GM19452 (cell line): ENCODE measurements around the gene OR10AD1.
"Not testable (repeated sequence)": the region's sequence is repeated elsewhere in the genome, so short reads cannot be mapped to it uniquely, and the experiment has no call there.

ENCODE experiments used
- ATAC-seq: cut with Tn5 transposase; IDR thresholded peaks from one replicate; pipeline ENCODE4 v1.9.1; 2021; ENCODE audit not compliant: unreplicated experiment

OR10AD1 gene, protein sequence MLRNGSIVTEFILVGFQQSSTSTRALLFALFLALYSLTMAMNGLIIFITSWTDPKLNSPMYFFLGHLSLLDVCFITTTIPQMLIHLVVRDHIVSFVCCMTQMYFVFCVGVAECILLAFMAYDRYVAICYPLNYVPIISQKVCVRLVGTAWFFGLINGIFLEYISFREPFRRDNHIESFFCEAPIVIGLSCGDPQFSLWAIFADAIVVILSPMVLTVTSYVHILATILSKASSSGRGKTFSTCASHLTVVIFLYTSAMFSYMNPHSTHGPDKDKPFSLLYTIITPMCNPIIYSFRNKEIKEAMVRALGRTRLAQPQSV

DNA sequence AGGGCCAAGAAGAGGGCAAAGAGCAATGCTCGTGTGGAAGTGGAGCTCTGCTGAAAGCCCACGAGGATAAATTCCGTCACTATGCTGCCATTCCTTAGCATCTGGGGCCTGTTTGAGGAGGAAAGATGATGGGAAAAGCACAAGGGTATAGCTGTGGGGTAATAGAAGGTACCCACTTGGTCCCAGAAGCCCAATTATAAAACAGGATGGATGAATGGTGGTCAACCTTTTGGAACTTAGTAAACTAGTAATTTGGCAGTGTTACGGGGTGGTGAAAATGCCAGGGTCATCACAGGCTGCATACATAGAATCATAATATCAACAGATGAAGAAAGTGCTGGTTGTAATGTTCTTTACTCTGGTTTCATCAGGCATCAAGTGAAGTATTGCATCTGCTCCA is at the start of gene OR10AD1:
Gene OR10AD1, minus strand, starts transcription at position 101 of the 400 bp plus-strand sequence. Its CDS starts 0 bp downstream, at position 101.
- no peak for ATAC-seq

DNA sequence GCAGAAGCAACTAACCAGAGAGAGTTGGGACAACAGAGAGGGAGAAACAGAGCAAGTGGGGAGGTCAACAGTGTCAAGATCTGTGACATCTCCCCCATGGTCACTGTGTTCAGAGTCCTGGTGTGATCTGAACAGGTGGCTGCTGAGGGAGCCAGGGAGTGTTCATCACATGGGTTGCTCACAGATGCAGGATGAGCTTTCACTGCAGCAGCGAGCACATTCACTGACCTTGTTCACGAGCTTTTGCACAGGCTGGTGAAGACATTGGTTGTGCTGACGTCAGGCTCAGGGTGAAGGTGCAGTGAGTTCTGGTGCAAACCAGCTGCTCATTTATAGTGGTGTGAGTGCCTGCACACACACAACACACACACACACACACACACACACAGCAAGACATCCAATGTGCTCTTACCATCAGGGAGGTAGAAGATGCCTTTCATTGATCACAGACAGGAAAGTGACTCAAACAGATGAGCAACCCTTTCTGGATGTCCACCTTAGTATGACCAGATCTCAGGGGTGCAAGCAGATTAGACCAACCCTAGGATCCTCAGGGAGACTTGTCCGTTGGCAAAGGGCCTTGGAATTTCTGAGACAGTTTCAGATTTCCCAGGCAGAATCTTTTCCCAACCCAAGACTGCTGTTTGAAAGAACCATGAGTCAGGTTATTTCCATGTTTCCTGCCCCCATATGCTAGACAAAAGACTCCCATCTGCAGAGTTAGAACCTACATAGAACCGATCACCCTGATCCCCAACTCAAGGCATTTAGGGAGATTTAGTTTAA is 44.3 kb upstream of the OR10AD1 start:
- ATAC-seq = no peak

DNA sequence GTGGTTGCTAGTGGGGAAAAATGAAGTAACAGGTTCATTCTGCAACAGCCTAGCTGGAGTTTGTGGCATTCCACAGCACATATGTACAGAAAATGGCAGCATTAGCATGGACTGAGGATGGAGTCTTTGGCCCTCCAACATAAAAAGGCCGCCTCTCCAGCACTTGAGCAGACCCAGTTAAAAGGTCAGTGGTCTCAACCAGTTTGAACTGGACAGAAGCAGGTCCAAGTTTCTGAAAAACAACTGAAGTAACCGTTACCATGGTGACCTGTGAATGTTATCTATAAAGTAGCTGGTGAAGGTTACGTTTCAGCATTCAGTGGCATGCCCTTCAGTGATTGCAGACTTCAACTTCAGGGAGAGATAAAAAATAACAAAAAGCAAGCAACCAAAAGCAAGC is 34.1 kb upstream of the OR10AD1 start:
- no peak for ATAC-seq

DNA sequence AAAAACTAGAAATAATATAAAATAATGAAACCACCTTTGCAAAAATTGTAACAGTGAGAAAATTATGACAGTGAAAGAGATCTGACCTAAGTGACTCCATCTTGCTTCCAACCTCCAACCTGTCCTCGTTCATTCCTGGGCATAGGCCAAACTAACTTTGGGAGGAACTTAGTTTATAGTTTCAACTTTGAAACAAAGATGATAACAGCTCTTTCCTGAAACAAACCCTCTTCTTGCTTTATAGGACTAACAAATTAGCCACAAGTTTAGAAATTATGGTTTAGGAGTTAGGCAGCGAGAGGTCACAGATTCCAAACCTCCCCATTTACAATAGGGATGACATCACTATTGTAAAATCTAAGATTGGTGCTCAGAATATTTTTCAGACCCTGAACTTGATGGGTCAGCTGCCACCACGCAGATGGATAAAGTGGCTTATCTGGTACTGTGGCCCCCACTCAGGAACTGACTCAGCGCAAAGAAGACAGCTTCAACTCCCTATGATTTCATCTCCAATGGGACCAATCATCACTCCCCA is 32.8 kb upstream of the OR10AD1 start:
- no peak for ATAC-seq

DNA sequence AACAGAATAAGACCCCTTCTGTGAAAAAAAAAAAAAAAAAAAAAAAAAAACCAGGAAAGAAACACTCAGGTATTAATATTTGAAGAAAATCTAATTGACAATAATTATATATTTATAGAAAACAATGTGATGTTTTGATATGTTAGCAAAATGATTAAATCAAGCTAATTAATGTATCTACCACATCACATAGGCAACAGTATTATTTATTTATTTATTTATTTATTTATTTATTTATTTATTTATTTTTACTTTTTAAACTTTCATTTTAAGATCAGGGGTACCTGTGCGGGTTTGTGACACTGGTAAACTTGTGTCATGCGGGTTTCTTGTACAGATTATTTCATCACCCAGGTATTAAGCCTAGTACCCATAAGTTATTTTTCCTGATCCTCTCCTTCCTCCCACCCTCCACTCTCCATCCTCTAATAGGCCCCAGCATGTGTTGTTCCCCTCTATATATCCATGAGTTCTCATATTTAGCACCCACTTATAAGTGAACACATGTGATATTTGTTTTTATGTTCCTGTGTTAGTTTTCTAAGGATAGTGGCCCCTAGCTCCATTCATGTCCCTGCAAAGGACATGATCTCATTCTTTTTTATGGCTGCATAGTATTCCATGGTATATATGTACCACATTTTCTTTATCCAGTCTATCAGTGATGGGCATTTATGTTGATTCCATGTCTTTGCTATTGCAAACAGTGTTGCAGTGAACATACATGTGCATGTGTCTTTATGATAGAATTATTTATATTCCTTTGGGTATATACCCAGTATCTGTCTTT is 28.3 kb upstream of the OR10AD1 start:
- ATAC-seq = not testable (repeated sequence)

DNA sequence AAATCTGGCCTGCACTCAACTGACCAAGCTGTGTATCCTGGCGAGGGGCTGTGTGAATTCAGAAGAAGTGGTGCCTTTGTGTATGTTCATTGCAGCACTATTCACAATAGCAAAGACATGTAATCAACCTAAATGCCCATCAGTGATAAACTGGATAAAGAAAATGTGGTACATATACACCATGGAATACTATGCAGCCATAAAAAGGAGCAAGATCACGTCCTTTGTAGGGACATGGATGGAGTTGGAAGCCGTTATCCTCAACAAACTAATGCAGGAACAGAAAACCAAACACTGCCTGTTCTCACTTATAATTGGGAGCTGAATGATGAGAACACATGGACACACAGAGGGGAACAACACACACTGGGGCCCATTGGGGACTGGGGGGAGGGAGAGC is 21.4 kb upstream of the OR10AD1 start:
- not testable (repeated sequence) for ATAC-seq

DNA sequence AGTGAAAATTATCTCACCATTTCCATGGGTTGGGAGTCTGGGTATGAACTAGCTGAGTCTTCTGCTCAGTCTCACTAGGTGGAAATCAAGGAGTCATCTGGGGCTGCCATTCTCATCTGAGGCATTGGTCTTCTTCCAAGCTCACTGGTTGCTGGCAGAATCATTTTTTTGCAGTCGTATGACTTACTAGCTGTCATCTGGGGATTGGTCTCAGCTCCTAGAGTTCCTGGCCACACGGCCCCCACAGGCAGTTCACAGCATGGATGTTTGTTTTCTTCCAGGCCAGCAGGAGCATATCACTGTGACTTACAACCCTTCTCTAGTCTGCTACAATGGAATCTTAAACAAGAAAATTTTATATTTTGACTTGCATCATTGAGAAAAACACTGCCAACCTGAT is 18.6 kb upstream of the OR10AD1 start:
- ATAC-seq = no peak

DNA sequence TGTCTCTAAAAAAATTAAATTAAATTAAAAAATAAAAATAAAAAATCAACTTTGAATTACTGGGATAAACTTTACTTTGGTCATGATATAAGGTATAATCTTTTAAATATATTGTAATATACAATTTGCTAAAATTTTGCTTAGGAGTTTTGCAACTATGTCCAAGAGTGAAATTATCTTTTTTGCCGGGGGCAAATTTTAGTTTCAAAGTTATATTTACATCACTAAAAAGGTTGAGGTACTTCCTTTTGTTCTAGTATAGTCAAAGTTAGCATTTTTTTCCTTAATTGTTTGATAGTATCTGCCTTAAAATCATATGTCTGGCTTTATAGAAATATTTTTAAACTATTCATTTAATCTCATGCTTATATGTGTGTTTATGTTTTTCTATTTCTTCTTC is 17.6 kb upstream of the OR10AD1 start:
- ATAC-seq = no peak

DNA sequence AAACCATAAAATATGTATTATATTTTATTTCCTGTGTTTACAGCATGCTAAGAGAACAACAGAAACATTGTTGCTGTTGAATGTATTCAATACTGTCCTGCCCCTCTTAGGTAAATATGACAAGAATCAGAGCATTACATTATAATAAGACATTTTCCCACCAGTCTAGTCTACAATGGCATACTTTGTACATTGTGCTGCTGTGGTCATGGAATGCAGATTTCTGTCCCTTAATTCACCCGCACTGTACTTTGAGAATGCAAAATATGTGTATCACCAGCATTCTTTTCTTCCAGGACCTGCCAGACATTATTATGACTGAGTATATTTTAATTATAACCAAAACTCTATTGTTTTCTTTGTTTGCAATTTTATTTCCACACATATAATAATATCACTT is 16.5 kb upstream of the OR10AD1 start:
- no peak for ATAC-seq

DNA sequence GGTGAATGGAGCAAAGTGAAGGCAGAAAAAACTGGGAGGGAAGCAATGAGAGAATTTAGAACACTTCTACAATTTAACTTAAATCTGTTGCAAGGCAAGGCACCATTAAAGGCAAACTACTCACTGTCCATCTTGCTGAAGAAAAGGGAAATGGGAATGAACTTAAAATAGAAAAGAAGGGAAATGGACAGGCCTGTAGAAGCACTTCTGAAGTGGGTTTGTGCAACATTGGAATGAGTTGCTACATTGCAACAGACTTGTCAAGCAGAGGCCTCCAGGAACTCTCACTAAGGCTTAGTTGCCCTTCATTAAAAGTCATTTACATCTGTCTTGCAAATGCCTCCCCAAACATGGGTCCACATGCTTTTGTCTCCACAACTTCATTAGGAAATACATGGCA is 13.7 kb upstream of the OR10AD1 start:
- ATAC-seq = no peak

DNA sequence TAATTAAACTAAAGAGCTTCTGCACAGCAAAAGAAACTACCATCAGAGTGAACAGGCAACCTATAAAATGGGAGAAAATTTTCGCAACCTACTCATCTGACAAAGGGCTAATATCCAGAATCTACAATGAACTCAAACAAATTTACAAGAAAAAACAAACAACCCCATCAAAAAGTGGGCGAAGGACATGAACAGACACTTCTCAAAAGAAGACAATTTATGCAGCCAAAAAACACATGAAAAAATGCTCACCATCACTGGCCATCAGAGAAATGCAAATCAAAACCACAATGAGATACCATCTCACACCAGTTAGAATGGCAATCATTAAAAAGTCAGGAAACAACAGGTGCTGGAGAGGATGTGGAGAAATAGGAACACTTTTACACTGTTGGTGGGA is 6.4 kb upstream of the OR10AD1 start:
- not testable (repeated sequence) for ATAC-seq

DNA sequence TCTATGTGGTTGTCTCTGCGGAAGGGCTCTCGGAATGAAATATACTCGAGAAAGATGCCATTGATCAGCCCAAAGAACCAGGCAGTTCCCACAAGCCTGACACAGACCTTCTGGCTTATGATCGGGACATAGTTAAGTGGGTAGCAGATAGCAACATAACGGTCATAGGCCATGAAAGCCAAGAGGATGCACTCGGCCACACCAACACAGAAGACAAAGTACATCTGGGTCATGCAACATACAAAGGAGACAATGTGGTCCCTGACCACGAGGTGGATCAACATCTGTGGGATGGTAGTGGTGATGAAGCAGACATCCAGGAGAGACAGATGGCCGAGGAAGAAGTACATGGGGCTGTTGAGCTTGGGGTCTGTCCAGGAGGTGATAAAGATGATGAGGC is 326 bp downstream of the OR10AD1 start:
- no peak for ATAC-seq

DNA sequence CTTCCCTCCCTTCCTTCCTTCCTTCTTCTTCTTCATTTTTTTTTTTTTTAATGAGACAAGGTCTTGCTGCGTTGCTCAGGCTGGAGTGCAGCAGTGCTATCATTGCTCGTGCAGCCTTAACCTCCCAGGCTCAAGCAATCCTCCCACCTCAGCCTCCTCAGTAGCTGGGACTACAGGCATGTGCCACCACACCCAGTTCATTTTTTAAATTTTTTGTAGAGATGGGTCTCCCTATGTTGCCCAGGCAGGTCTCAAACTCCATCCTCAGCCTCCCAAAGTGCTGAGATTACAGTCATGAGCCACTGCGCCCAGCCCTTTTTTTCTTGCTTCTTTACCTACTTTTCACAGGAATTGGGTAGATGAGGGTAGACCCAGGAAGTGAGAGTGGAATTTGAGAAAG is 1.6 kb downstream of the OR10AD1 start:
- no peak for ATAC-seq

DNA sequence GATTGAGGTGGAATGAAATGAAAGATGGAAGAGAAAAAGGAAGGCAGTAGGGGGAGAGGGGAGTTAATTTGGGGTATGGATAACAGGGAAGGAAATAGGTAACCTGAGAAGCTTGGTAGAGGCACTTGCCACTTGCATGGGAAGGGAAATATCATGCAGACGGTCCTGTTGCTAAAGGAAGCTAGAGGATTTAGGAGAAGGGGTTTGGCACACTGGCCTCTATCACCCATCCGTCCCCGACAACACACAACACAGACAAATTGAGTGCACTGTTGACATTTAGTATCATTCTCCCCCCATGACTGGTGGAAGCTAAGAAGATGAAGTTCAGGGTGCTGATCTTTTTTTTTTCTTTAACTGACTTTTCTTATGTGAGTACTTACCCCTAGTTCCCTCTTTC is 2.0 kb downstream of the OR10AD1 start:
- ATAC-seq = no peak

DNA sequence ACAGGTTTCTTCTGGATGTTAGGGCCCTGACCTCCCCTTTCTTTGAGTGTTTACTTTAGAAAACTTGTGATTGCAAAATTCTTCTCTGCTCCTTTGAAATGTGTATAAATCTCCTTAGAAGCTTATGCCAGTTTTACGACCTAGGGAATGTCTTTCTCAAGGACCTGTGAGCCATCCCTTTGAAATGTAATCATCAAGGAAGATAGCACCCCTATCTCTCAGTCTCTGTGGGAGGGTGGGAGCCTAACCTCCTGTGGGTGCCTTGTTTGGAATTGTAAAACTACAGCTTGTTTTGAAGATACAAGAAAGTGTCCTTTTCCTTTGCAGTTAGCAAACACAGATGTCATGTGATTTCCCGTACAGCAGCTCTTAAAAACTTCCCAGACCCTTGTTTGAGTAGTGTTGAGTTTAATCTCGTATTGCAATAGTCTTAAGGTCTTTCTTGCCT is 3.3 kb downstream of the OR10AD1 start:
- no peak for ATAC-seq

DNA sequence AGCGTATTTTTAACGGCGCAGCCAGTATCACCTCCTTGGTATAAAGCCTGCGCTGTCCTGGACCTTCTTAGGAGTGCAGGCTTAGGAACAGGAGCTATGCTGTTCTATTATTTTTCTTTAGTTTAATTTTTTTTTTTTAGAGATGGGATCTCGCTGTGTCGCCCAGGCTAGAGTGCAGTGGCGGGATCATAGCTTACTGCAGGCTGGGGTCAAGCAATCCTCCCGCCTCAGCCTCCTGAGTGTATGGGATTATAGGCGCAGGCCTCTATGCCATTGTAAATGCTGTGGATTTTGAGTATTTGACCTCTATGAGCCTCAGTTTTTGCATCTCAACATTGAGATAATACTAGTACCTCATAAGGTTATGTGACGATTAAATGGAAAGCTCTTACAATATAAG is 4.1 kb downstream of the OR10AD1 start:
- ATAC-seq = no peak

DNA sequence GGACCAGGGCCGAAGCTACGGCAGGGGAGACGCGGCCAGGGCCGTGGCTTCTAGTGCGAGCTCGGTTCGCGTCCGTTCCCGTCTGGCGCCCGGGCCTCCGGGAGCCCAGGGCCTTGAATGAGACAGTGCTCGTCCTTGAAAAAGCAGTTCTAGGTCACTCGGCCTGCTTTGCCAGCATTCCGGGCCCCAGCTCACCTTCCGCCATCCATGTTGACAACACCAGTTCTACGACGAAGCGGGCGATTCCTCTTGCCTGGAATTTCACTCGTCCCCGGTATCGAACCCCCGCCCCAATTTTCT is 4.5 kb downstream of the OR10AD1 start:
- no peak for ATAC-seq

DNA sequence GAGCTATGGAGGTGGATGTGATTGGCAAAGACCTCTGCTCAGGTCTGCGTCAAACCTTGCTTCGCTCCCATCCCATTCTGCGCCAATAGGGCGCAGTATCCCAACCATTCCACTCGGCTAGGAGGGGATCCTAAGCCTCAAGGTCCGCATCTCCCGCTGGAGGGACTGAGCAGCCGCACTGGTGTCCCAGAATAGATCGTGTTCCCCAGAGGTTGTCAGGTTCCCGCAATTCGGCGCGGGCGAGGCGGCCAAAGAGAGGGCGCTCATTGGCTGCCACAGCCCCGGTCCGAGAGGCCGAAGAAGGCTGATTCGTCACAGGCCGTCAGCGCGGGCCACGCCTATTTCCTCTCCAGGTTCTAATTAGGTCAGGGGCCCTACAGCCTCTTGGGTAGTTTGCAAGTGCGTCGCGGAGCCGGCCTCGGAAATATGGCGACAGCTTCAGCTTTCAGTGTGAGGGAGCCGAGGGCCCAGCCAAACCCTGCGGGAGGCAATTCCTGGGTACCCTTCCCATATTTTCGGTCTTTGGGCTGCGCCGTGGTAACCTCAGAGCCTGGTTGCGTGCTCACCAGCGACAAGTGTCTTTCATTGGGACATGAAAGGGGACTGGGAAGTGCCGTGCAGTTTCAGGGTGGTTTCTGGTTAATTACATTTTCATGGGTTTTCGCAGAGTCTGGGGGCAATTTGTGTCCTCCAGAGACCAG is 5.0 kb downstream of the OR10AD1 start:
- peak; percentile 100 for ATAC-seq

DNA sequence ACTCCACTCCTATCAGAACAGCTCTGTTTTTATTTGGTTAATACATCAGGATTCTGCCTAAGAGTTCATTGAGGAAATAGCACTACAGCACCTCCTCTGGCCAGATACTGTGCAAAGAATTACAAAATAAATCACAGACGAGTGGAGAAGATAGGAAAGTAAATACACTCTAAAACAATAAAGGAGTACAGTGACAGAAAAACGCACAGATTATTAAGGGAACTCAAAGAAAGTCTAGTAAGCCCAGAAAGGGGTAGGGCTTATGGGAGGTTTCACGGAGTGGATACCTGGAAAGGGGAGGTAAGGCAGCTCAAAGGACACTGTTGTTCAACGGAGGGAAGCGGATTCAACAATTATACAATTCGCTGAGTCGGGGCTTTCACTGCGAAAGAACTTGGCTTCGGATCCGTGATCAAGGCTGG is 5.5 kb downstream of the OR10AD1 start:
- peak; percentile 21 for ATAC-seq

DNA sequence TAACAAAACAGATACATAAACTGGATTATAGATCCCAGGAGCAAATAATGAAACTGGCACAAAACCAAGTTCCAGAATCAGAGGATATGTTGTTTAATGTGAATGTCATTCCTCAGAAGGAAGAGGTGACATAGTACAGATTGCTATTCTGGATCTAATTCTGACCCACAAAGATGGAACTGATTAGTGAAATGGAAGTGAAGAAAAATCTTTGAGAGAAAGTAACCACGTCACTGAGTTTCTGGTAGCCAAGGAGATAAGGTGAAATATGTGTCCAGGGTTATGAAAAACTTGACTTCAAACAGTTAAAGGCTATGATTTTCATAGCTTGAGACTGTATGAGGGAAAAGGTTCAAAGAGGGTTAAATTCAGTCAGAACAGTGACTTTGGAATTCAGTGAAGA is 8.3 kb downstream of the OR10AD1 start:
- ATAC-seq = no peak

DNA sequence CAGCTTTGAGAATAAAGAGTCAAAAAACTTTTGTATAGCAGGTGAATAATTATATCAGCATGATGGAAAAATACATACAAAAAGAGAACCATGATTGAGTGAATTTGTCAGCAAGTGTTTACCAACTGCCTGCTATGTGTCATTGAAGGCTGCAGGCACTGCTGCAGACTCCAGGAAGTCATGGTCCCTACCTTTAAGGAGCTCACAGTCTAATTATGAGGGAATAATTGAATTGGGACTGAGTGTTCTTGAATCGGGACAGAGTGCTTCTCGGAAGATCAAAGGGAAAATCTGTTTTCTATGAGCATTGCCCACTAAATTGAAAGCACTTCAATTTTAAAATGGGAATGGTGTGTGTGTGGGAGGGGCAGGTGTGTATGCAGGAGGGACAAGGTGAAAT is 9.5 kb downstream of the OR10AD1 start:
- ATAC-seq = no peak
